ENCODE results near the gene S100A1.
"Not testable (repeated sequence)": the region's sequence is repeated elsewhere in the genome, so short reads cannot be mapped to it uniquely, and the experiment has no call there.

S100A1 gene

DNA sequence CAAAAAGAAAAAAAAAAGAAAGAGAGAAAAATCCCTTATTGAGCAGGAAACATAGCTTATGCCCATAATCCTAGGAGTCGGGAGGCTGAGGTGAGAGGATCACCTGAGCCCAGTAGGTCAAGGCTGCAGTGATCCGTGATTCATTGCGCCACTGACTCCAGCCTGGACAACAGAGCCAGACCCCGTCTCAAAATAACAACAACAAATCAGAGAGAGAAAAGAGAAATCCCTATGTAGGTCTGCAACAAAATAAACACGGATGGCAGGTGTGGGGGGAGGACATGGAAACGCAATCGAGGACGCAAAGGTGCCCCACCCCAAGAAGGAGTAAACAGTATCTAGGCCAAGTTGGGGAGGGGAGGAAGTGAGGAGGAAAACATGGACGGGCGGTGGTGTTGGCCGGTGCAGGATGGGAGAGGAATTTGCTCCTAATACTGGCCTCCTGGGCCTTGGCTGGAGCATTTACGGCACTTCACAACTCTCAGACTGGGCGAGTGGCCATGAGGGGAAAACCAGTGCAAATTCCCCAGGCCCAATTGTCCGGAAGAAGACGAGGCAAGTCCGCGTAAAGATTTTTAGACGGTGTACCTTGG, 5.0 kb downstream of the S100A1 start:
- no peak for DNase-seq

- peak; percentile 98 for DNase-seq
Measured at GRCh38 chr1:153633754-153634665, 5.8 kb downstream of the S100A1 start, which contains the start of gene CHTOP. CHTOP (plus strand) TSS chr1:153634066; CDS start chr1:153636589, 2,523 bp downstream.

DNA sequence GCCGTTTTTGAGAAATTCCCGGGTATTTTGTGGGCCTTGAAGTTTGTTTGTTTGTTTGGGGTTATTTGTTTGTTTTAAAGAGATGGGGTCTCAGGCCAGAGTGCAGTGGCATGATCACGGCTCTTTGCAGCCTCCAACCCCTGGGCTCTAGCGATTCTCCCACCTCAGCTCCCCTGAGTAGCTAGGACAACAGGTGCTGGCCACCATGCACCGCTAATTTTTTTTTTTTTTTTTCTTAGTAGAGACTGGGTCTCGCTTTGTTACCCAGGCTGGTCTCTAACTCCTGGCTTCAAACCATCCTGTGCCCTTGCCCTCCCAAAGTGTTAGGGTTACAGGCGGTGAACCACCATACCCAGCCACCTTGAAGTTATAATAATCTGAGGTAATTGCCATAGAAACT, 7.6 kb downstream of the S100A1 start:
- DNase-seq = no peak

- no peak for DNase-seq
Measured at GRCh38 chr1:153636312-153636711, 8.1 kb downstream of the S100A1 start.

GRCh38 chr1:153638261-153638660, 10.0 kb downstream of the S100A1 start:
- DNase-seq = no peak

GRCh38 chr1:153639280-153639679, 11.0 kb downstream of the S100A1 start:
- no peak for DNase-seq

DNA sequence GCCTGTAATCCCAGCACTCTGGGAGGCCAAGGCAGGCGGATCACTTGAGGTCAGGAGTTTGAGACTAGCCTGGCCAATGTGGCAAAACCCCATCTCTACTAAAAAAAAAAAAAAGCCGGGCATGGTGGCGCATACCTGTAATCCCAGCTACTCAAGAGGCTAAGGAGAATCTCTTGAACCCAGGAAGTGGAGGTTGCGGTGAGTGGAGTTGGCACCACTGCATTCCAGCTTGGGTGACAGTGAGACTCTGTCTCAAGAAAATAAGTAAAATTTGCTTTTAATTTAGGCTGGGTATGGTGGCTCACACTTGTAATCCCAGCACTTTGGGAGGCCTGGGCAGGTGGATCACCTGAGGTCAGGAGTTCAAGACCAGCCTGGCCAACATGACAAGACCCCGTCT, 12.0 kb downstream of the S100A1 start:
- not testable (repeated sequence) for DNase-seq

DNA sequence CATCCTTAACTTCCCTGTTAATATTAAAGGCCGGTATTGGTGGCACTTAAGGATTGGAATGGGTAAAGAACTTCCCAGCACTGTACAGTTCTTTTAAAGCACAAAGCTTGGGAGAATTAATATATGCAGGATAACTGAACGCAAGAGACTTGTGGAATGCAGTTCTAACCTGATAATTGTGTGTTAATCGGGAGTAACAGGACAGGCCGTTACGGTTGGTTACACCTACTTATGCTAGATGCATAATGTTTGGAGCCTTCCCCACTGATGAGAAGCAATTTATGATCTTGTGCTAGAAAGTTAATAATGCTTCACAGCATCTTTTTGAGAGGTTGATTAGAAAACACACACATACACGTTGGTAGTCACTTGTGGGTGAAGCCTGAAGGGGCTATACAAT, 12.6 kb downstream of the S100A1 start:
- DNase-seq = no peak

- DNase-seq = no peak
Measured at GRCh38 chr1:153642161-153642560, 13.9 kb downstream of the S100A1 start.

DNA sequence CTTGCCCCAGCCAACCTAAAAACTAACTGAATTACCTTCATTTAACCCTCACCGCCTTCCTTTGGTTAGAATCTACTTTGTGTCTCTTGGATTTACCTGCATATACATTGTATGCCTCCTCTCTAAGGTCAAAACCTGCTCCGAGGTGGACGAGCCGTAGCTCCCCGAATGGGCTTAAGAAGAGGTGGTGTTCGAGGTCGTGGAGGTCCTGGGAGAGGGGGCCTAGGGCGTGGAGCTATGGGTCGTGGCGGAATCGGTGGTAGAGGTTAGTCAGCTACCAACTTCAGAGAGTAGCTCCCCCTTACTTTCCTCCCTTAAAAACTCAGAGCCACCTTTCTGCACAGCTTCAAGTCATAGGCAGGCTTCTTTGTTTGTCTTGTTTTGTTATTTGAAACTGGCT, 14.9 kb downstream of the S100A1 start:
- no peak for DNase-seq

DNA sequence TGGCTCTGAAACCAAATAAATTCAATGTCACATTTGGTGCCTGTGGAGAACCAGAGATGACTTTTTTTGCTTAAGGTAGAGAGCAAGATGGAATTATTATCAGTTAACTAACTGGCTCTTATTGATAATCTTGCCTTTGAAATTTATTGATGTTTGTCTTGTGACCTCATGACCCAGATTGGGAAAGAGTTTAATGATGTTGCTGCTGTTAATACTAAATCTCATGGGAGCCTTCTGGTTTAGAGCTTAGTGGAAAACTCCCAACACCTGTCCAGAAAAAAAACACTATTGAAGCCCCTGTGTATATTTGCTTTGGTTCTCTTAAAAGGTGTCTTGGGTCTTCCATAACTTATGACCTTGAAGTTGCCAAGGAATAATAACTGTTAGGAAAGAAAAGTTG, 15.6 kb downstream of the S100A1 start:
- DNase-seq = no peak

GRCh38 chr1:153646672-153647345, 18.6 kb downstream of the S100A1 start:
- no peak for DNase-seq

DNA sequence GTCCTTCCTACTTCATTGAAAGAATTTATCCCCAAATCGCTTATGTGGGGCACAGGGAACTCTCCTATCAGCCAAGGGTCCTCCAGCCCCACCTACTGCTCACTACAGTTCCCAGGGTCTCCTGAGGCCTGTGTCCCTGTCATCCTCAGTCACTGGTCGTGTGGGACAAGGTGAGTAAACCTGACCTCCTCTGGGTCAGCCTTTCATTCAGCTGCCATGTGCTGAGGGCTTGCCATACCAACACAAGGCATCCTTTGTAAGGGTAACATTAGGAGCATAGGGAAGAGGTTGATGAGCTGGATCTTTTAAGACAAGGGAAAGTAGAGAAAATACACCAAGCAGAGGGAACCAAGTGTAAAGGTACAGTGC, 19.1 kb downstream of the S100A1 start:
- DNase-seq = peak; percentile 26

- no peak for DNase-seq
Measured at GRCh38 chr1:153648000-153648643, 19.9 kb downstream of the S100A1 start.

- DNase-seq = peak; percentile 90
Measured at GRCh38 chr1:153649137-153649862, 21.1 kb downstream of the S100A1 start.

DNA sequence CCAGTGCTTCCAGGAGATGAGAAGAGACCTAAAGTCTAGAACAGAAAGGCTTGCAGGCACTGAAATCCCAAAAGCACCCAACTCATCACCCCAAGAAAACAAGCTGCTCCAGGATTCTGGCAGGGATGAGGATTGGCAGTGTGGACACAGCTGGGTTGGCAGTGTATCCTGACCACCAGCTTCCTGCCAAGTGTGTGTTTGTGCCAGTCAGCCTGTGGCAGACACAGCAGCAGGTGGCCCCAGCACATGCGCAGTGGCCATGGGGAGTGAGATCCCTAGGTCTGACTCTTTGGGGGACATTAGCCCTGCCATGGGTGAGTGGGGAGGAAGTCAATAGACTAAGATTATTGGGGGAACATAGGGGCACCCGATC, 21.6 kb downstream of the S100A1 start:
- DNase-seq = peak; percentile 22

DNA sequence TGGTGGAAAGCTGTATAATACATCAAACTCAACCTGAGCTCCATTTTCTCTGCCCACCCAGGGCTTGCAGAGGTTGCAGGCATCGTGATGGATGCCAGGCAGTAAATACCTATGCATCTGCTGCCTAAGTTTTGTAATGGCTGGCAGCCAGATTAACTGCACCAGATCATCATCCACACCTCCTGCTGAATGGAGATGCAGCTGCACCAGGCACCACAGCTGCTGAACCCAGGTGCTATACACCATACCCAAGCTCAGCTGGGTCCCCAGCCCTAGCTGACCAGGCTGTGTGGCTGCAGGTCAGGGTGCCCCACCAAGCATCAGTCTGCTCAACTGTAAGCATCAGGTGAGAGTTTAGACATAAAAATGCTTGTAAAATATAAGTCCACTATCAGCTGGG, 23.5 kb downstream of the S100A1 start:
- no peak for DNase-seq

GRCh38 chr1:153652805-153653500, 24.7 kb downstream of the S100A1 start:
- DNase-seq = no peak

DNA sequence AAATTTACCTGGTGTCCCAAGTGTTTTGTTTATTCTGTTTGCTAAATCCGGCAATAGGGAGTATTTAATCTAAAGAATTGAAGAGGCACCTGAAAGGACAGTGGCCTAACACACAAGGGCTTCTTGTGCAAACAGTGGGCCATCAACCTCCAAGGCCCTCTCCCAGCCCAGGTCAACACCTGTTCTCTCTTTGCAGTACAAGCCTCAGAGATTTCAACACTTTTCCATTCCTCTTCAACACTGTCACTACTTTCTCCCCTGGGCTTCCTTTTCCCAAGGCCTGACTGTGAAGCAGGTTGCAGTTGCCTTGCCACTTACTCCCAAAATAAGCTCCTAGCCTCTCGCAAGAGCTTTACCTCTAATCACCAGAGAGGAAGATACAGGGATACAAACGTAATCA, 27.1 kb downstream of the S100A1 start:
- DNase-seq = no peak

- peak; percentile 92 for DNase-seq
Measured at GRCh38 chr1:153658400-153659174, 30.4 kb downstream of the S100A1 start, which contains the start of gene SNAPIN. SNAPIN (plus strand) TSS chr1:153658703; CDS start chr1:153658744, 41 bp downstream.

- DNase-seq = no peak
Measured at GRCh38 chr1:153659175-153659534, 30.9 kb downstream of the S100A1 start.

All from hematopoietic multipotent progenitor cell treated with erythropoietin and hydrocortisone succinate and interleukin-3 and kit ligand, for 8 days (in vitro differentiated cells).